22Rv1 (cell line): ENCODE data around the gene AGFG2.

Experiments
- ZFX ChIP-seq: fragments of 450-650 bp; IDR thresholded peaks from 2 replicates; pipeline ENCODE4 v1.6.1; 2017; ENCODE audit warnings: antibody characterized with exemption, borderline replicate concordance
- TF ChIP-seq, protein P1 (sequence below): fragments of 450-650 bp; IDR thresholded peaks from 2 replicates; pipeline ENCODE4 v1.5.1; 2017; ENCODE audit warnings: mild to moderate bottlenecking

DNA sequence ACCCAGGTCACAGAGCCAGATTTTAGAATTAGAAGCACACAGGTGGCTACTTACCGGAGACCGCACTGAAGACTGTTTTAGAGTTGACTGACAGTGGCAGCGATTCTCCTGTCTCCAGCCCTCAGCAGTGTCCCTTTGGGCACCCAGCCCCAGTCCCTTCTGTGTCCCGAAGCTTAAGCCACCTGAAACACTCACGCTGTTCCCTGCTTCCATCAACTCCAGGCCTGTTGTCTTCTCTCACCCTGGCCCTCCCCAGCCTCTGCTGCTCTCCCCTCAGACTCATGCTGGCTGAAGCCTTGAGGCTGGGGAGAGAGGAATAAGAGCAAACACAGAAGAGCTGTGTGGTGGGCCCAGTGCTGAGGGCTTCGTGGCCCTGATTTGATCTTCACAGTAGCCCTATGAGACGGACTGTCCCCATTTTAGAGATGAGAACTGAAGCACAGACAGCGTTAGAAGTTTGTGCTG lies 24.1 kb downstream of the AGFG2 start:
- TF ChIP-seq, protein P1, sequence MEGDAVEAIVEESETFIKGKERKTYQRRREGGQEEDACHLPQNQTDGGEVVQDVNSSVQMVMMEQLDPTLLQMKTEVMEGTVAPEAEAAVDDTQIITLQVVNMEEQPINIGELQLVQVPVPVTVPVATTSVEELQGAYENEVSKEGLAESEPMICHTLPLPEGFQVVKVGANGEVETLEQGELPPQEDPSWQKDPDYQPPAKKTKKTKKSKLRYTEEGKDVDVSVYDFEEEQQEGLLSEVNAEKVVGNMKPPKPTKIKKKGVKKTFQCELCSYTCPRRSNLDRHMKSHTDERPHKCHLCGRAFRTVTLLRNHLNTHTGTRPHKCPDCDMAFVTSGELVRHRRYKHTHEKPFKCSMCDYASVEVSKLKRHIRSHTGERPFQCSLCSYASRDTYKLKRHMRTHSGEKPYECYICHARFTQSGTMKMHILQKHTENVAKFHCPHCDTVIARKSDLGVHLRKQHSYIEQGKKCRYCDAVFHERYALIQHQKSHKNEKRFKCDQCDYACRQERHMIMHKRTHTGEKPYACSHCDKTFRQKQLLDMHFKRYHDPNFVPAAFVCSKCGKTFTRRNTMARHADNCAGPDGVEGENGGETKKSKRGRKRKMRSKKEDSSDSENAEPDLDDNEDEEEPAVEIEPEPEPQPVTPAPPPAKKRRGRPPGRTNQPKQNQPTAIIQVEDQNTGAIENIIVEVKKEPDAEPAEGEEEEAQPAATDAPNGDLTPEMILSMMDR: no peak
- no peak for TF ChIP-seq ZFX
